Ammon's horn (tissue), 1 donor: ENCODE measurements around the gene CCDC195.
"Not testable (repeated sequence)": the region's sequence is repeated elsewhere in the genome, so short reads cannot be mapped to it uniquely, and the experiment has no call there.

Experiments used
- DNase-seq: peaks from one replicate; pipeline ENCODE4 v3.0.0-alpha.2; 2016; ENCODE audit warnings: low spot score

The CCDC195 gene

DNA sequence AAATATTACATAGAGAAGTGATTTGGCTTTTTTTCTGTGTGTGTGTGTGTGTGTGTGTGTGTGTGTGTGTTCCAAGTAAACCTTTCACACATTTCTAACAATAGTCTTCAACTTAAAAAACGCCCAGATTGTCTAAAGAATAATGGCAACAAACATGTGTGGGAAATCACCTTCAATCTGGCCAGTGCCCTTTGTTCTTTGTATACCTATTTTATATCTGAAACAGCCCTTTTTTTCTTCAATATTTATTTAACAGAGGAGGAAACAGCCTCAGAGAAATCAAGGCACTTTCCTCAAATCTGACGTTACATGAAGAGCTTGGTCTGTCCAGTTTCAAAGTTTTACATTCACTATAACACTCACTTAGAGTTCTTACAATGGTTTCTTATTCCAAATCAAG lies 25.3 kb downstream of the CCDC195 start:
- no peak for DNase-seq

DNA sequence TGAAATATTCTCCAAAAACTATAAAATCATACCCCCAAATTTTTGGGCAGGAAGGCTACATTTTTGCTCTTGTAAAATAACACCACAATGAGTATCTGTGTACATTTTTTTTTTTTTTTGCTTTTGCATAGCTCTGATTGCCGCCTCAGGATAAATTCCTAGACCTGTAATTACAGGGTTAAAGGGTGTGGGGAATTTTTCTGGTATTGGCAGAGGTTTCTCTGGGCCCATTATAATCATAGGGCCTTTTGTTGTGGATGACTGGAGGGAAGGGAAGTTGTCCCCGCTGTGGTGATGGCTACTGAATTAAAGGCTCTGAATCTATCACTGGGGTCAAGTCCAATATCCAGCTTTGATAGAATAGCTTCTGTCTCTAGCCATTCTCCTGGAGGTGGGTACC lies 26.6 kb downstream of the CCDC195 start:
- no peak for DNase-seq

DNA sequence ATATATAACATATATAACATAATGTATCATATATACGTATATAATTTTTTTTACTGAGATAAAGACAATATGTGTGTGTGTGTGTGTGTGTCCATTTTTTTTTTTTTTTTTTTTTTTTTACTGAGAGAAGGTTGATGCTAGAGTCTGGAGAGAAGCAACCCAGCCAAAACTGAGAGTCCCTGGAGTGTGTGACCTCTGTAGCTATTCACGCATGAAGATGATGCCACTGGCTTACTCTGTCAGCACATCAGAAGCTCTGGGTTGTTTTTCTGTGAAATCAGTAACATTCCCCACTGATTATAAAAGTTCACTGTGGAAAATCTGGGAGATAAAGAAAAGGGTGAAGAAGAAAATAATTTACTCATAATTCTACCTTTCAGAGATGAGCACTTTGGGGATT lies 27.2 kb downstream of the CCDC195 start:
- no peak for DNase-seq

DNA sequence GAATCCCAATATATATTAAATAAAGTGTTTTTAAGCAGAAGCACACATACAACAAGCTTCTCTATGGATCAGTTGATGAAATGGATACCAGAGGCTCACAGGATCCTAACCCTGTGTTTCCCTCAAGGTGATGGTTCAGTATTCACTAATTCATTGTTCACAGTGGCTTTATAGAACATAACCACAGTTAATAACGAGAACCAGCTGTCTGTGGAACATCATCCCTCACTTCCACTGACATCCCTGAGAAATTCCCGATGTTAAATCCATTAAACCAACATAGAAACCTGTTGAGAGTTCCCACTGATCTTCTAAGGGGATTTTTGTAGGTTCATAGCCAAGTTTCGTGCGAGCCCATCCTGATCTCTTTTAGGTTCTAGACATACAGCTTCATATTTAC lies 29.0 kb downstream of the CCDC195 start:
- DNase-seq = no peak

DNA sequence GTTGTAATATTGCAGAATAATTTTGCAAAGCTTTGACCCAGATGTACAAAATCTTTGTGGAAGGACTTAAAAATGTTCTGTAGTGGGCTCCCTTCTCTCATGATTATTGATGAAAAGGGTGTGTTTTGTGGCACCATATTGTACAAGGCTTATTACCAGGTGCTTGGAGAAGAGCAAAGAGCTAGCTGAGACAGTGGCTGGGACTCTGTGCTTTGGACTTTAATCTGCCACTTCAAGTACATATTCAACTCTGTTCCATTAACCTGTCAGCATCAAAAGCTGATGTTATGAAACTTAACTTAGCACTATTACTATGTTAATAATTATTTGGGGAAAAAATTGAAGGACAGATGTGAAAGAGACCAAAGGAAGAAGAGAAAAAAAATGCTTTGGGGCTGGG lies 31.0 kb downstream of the CCDC195 start:
- DNase-seq = no peak

DNA sequence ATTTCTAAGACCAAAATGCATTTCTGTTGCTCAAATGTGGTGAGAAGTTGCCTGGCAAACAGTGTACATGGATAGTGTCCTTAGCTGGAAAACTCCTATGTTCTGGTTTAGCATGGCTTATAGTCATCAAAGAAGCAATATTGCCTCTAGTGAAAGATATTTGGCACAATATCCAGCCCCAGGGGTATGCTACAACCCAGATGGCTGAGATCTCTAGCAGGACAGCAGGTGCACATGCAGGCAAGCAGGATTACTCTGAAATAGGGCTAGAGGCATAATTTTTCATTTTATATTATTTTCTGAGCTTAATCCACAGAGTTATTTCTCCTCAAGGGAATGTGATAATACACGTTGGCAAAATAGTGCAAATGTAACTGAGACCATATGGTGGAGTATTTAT lies 34.0 kb downstream of the CCDC195 start:
- DNase-seq = no peak

DNA sequence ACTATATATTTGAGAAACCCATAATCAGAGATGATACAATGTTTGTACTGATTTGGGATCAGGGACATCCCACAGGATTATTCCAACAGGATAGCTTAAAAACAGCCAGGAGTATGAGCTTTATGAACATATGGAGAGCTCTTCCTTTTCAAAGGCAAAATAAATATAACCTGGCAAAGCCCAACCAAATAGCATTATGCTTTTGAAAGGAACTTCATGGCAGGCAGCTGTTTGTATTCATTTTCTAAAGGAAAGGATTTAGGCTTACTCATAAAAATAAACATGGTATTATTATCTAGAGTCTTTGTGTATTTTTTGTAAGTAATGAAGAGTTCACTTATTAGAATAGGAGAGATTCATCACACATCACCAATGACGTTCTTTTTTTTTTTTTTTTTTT lies 44.4 kb downstream of the CCDC195 start:
- no peak for DNase-seq

DNA sequence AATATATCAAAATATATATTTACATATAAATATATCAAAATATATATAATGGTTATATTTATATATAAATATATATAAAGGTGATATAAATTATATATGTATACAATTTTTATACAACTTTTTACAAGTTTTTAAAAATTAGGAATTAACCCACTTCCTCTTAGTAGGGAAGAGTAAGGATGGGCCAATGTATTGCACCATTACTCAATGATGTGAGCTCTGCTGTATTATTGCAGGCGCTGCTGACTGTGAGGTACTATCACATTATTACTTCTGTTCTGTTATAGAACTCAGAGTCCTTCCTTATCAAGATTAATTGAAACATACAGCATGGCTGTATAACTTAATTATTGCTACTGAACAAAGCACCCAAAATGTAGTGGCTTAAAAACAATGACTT lies 46.0 kb downstream of the CCDC195 start:
- no peak for DNase-seq

DNA sequence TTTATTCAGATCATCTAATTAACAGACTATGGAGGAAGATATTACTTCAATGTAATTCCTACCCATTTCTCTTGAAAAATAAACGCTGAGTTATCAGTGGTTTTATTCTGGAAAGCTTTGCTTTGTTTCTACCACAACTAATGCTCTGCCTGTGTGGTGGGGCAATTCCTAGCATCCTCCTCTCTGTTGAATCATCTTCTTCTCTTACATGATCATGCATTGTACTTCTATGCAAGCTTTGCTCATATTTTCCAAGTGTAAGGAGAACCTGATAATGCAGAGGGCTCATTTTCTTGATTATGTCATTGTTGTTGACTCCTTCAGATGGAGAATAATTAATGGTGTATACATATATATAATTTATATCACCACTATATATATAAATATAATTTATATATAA lies 46.7 kb downstream of the CCDC195 start:
- no peak for DNase-seq

DNA sequence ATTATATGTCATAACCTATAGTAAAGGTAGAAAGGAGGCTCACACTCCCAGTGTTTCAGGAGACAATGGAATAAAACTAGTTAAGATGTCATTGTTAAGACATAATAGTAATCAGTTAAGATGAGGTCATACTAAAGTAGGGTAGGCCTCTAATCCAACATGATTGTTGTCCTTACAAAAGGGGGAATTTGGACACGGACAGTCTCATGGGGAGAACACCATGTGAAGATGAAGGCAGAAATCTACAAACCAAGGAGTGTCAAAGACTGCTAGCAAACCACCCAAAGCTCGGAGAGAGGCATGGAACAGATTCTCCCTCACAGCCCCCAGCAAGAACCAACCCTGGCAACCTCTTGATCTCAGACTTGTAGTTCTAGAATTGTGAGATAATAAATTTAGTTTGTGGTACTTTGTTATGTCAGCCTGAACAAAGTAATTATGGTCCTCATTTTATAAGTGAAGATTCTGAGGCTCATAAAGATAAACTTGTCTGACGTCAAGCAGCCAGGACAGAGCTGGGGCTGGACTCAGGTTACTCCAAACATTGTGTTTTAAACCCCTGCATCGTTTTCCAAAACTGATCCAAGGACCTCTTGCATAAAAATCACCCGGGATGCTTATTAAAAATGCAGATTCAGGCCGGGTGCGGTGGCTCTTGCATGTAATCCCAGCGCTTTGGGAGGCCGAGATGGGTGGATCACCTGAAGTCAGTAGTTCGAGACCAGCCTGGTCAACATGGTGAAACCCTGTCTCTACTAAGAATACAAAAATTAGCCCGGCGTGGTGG lies 47.8 kb downstream of the CCDC195 start:
- no peak for DNase-seq

DNA sequence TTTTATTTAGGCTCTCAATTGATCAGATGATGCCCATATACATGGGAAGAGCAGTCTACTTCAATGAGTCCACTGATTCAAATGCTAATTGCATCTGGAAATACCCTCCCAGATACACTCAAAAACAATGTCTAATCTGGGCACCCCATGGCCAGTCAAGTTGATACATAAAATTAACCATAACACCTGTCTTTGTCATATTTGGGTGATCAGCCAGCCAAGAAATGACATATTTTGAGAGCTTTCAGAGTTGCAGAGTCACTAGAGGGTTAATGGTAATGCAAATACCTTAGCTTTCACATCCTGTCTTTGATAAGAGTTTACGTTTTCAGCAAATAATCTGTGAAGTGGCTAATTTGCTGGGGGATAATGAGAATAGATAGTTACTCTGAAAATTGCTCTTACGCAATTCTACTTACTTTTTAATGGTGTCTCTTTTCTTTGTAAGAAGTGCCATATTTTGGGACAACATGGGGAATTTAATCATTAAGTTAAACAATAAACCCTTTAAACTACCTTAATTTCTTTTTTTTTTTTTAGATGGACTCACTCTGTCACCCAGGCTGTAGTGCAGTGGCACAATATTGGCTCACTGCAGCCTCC lies 49.1 kb downstream of the CCDC195 start:
- DNase-seq = no peak

DNA sequence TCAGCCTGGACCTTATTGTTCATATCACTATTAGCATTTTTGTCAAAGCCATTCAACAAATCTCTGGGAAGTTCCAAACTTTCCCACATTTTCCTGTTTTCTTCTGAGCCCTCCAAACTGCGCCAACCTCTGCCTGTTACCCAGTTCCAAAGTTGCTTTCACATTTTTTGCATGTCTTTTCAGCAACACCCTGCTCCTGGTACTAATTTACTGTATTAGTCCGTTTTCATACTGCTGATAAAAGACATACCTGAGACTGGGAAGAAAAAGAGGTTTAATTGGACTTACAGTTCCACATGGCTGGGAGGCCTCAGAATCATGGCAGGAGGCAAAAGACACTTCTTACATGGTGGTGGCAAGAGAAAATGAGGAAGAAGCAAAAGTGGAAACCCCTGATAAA lies 52.8 kb downstream of the CCDC195 start:
- not testable (repeated sequence) for DNase-seq

DNA sequence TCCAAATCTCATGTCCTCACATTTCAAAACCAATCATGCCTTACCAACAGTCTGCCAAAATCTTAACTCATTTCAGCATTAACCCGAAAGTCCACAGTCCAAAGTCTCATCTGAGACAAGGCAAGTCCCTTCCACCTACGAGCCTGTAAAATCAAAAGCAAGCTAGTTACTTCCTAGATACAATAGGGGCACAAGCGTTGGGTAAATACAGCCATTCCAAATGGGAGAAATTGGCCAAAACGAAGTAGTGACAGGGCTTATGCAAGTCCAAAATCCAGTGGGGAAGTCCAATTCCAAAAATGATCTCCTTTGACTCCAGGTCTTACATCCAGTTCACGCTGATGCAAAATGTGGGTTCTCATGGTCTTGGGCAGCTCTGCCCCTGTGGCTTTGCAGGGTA lies 54.5 kb downstream of the CCDC195 start:
- DNase-seq = not testable (repeated sequence)

DNA sequence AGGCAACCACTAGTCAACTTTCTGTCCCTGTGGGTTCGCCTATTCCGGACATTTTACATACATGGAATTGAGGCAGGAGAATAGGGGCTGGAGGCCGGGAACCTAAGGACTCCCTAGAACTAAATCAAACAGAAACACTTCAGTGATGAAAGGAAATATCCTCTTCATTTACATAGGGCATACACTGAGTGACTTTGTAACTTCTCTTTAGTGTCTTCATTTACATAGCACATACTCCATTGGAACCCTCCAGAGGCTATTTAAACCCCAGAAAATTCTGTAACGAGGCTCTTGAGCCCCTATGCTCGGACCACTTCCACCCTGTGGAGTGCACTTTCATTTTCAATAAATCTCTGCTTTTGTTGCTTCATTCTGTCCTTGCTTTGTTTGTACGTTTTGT lies 56.5 kb downstream of the CCDC195 start:
- no peak for DNase-seq

DNA sequence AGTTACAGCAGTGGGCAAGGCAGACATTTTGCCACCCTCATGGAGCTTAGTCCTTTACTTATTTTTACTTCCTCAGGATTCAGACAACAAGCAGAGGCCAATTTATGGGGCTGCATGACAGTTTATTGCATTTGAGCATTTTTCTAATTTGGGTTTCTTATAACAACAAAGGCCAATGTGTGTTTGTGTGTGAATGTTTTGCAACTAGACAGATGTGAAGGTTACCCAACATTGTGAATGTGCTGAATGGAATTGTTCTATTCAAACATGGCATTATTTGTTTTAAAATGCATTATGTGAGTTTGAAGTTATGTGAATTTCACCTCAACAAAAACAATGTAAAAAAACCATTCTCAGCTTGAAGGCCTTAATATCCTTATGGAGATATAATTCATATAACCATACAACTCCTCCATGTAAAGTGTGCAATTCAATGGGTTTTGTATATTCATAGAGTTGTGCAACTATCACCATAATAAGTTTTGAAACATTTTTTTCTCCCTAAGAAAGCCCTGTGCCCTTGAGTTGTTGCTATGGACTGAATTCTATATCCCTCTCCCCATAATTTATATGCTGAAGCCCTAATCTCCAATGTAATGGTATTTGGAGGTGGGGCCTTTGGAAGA lies 57.3 kb downstream of the CCDC195 start:
- DNase-seq = no peak

DNA sequence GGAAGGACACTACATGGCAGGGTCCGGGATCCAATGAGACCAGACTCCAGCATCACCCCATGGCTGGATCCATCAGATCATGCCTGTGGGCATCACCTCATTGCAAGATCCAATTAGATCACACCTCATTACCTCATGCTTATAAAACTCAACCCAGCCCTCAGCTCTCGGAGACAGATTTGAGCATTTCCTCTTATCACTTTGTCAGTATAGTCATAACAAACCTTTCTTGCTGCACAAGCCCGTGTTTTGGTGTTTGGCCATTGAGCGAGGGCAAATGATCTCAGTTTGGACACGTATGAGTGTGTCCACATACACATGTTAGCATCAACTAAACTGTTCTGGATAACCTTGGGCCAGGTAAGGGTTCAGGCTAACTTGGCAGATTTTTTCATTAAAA lies 58.8 kb downstream of the CCDC195 start:
- no peak for DNase-seq

DNA sequence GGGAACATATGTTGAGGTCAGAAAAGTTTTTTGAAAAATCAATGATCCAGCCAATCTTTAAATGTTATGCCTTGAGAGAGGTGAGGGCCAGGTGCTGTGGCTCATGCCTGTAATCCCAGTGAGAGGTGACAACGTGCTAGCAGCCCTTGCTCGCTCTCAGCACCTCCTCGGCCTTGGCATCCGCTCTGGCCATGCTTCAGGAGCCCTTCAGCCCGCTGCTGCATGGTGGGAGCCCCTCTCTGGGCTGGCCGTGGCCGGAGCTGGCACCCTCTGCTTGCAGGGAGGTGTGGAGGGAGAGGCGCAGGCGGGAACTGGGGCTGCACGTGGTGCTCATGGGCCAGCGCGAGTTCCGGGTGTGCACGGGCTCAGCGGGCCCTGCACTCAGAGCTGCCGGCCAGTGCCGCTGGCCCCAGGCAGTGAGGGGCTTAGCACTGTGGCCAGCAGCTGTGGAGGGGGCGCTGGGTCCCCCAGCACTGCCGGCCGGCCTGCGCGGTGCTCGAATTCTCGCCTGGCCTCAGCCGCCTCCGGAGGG lies 61.1 kb downstream of the CCDC195 start:
- DNase-seq = no peak
